Fibroblast of the aortic adventitia (primary cell): ENCODE measurements around the gene RBM45. TPM values are rescaled to one million over a fixed set of nuclear protein-coding genes. Genes with fewer than 3 reads are reported as not detected.

Experiments
- DNase-seq: peaks from one replicate; pipeline ENCODE4 v3.0.0-alpha.2; 2010; ENCODE audit warnings: low read depth
- H3K4me3 ChIP-seq: 2 replicates; pipeline ENCODE4 v1.5.1; 2011; ENCODE audit warnings: low read depth, mild to moderate bottlenecking, control low read depth, low read length, moderate library complexity
- total RNA-seq: library from RNA; depleted of rRNA; stranded (reverse); fragments of >200 nt; gene quantifications from 2 replicates; pipeline ENCODE4 v1.2.3, GENCODE V29; 2012; ENCODE audit warnings: low replicate concordance
- TF ChIP-seq, protein P1 (sequence below): IDR thresholded peaks from 2 replicates; pipeline ENCODE4 v1.5.1; 2011; ENCODE audit warnings: mild to moderate bottlenecking, low read length, control low read depth, inconsistent platforms; ENCODE audit not compliant: insufficient read depth

RBM45 gene
- total RNA-seq, 1 donor, result 19.5 TPM

DNA sequence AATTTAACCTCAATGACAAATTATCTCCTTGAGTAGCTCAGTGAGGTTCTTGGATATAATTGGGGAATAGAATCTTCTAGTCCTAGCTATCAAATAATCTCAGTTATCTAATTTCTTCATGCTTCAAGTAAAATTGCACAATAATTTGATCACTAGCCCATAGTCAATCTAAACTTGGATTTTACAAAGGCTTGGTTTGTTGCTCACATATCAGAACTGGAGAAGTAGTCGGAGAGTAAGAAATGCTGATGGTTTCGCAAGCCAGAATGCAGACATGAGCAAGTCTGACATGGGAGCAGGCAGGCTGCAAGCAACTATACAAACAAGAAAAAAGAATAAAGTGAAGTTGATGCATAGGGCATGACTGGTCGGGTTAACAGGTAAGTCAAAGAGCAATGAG, 28.0 kb upstream of the RBM45 start:
- H3K4me3 ChIP-seq, result no peak overlapping the region
- DNase-seq, result no peak
- TF ChIP-seq, protein P1, sequence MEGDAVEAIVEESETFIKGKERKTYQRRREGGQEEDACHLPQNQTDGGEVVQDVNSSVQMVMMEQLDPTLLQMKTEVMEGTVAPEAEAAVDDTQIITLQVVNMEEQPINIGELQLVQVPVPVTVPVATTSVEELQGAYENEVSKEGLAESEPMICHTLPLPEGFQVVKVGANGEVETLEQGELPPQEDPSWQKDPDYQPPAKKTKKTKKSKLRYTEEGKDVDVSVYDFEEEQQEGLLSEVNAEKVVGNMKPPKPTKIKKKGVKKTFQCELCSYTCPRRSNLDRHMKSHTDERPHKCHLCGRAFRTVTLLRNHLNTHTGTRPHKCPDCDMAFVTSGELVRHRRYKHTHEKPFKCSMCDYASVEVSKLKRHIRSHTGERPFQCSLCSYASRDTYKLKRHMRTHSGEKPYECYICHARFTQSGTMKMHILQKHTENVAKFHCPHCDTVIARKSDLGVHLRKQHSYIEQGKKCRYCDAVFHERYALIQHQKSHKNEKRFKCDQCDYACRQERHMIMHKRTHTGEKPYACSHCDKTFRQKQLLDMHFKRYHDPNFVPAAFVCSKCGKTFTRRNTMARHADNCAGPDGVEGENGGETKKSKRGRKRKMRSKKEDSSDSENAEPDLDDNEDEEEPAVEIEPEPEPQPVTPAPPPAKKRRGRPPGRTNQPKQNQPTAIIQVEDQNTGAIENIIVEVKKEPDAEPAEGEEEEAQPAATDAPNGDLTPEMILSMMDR, result no peak

DNA sequence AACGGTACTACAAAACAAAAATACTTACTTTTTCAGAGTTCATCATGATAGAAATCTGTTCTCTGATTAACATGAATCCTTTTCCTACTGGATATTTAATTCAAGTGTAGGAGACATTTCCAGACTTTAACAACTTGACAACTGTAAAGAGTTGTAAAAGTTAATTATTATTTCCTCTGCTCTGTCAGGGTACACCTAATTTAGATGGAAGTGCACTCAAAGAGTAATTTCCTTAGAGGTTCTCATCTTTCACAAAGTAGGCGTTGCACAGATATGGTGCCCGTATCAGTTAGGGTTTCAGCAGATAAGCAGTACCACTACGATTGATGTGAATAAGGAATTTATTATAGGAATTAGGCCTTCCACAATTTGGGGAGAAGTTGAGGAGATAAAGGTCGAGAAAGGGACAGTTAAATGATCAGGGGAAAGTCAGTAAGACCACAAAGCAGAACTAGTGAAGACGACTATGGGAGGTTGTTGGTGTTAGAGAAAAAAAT, 23.4 kb upstream of the RBM45 start:
- TF ChIP-seq, protein P1, result no peak
- DNase-seq, result no peak
- no peak overlapping the region for H3K4me3 ChIP-seq

DNA sequence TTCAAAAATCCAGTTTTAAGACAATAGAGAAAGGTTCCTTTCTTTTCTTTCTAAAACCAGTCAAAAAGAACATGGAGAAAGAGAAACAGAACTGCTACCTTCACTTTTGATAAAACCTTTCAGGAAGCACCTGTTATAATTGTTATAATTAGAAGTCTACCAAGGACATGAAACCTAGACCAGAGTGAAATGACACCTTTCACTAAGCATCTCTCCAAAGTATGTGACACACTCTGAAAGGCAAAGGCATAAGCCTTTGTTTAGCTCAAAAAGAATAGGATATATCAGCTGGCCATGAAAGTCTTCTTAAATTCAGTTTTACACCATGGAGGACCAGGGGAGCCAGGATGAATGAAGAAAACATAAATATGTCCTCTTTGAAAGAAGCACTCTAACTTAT, 18.8 kb upstream of the RBM45 start:
- no peak overlapping the region for H3K4me3 ChIP-seq
- no peak for DNase-seq
- TF ChIP-seq, protein P1, result no peak

DNA sequence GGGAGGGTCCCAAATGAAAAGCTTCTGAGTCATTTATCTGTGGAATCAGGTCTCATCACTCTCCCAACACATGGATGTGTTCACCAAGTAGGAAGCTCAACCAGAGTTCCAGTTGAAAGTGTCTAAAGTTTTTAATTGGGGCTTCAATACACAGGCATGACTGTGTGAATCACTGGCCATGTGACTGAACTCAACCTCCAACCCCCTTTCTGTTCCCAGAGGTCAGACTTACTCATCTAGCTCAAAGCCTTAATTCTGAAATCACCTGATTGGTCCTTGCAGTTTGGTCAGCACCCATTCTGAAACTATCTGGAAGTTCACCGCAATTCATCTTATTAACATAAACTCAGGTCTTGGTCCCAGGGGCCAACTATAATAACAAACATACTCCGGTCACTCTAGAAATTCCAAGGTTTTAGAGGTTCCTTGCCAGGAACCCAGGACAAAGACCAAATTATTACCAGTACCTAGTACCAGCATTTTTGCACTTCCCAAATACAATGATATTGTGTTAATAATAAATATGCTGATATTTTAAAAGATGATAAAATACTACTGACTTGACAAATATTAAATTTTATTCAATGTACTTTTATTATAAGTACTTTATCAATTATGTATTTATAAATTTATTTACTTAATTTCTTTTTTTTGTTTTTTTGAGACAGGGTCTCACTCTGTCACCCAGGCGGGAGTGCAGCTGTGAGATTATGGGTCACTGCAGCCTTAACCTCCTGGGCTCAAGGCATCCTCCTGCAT, 10.7 kb upstream of the RBM45 start:
- H3K4me3 ChIP-seq, result no peak overlapping the region
- TF ChIP-seq, protein P1, result no peak
- no peak for DNase-seq

DNA sequence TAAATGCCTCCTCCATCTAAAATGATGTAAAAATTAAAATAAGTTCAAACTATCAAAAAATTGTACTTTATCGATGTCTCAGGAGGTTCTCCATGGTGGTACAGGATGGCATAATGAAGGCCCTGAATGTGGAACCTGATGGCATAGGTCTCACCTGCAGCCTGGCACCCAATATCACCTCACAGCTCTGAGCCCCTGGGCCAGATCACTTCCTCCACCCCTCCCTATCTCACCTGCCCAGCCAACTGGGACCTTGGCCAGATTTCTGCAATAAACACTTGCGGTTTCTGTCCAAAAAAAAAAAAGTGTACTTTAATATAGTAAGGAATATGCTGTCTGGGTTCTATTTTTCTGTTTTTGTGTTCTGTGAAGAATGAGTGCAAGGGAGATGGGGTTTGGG, 6.7 kb upstream of the RBM45 start:
- no peak overlapping the region for H3K4me3 ChIP-seq
- DNase-seq, result no peak
- TF ChIP-seq, protein P1, result no peak

DNA sequence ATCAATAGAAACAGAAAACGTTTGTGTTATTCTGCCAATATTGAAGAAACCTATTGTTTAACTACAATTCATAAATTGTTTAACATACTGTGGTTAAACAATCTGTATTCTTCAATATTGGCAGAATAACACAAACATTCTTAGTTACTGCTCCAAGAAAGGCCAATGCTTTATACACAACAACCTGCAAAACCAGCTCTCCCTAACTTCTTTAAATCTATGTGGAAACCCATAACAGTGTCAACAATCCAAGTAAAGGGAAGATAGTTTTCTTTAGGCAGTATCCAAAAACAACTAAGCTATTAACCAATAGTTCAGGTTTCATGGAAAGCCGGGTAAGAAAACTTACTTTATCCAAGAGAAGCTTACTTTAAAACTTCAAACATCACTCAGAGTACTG, 6.2 kb upstream of the RBM45 start:
- DNase-seq, result no peak
- TF ChIP-seq, protein P1, result no peak
- no peak overlapping the region for H3K4me3 ChIP-seq
